KMS-11 (cell line): ENCODE measurements around the gene FADS2.

Source experiments
- H2AFZ ChIP-seq: fragments of 200-600 bp; sonication (generic); 2 replicates; pipeline ENCODE4 v1.6.1; 2016; ENCODE audit warnings: antibody characterized with exemption, mixed run types, low read depth
- H3K27ac ChIP-seq: fragments of 200-600 bp; sonication (generic); 2 replicates; pipeline ENCODE4 v1.6.1; 2016; ENCODE audit warnings: mild to moderate bottlenecking, mixed run types
- H3K27me3 ChIP-seq: fragments of 200-600 bp; sonication (generic); 2 replicates; pipeline ENCODE4 v1.6.1; 2017; ENCODE audit warnings: mild to moderate bottlenecking, low read depth, mixed run types, moderate library complexity; ENCODE audit not compliant: insufficient read depth
- H3K36me3 ChIP-seq: fragments of 200-600 bp; sonication (generic); 2 replicates; pipeline ENCODE4 v1.6.1; 2017; ENCODE audit warnings: mild to moderate bottlenecking, mixed run types; ENCODE audit not compliant: insufficient read depth
- H3K4me1 ChIP-seq: fragments of 200-600 bp; sonication (generic); 2 replicates; pipeline ENCODE4 v1.6.1; 2016; ENCODE audit warnings: mild to moderate bottlenecking, low read depth, mixed run types; ENCODE audit not compliant: poor library complexity, severe bottlenecking
- H3K4me2 ChIP-seq: fragments of 200-600 bp; sonication (generic); 2 replicates; pipeline ENCODE4 v1.7.0; 2016; ENCODE audit warnings: mild to moderate bottlenecking, mixed run types
- H3K4me3 ChIP-seq: fragments of 200-600 bp; sonication (generic); IDR thresholded peaks from 2 replicates; pipeline ENCODE4 v1.6.1; 2017; ENCODE audit warnings: low read depth, low read length, mixed read lengths; ENCODE audit not compliant: insufficient read depth
- H3K79me2 ChIP-seq: fragments of 200-600 bp; sonication (generic); 2 replicates; pipeline ENCODE4 v1.6.1; 2016; ENCODE audit warnings: low read depth, mixed run types; ENCODE audit not compliant: insufficient read depth
- H3K9ac ChIP-seq: fragments of 200-600 bp; sonication (generic); 2 replicates; pipeline ENCODE4 v1.6.1; 2016; ENCODE audit warnings: mild to moderate bottlenecking, mixed run types
- H4K20me1 ChIP-seq: fragments of 200-600 bp; sonication (generic); 2 replicates; pipeline ENCODE4 v1.6.1; 2016; ENCODE audit warnings: mild to moderate bottlenecking, mixed run types; ENCODE audit not compliant: insufficient read depth
- CTCF ChIP-seq: fragments of 200-600 bp; sonication (generic); conservative IDR thresholded peaks from 2 replicates; pipeline ENCODE4 v1.6.1; 2017; ENCODE audit warnings: low read depth, mild to moderate bottlenecking, antibody characterized with exemption, low read length, moderate library complexity, mixed read lengths

FADS2 gene

DNA sequence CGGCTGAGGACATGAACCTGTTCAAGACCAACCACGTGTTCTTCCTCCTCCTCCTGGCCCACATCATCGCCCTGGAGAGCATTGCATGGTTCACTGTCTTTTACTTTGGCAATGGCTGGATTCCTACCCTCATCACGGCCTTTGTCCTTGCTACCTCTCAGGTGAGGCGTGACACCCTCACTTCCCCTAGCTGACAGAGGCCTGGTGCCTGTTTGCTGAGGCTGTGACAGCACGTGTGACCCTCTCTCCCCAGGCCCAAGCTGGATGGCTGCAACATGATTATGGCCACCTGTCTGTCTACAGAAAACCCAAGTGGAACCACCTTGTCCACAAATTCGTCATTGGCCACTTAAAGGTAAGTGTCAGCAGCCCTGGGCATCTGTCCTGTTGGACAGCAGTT lies 12.3 kb downstream of the FADS2 start:
- Histone ChIP-seq H3K79me2 (no peaks in the 10 kb centered on the region), H3K9ac (no peak overlapping the region), H3K27me3 (no peaks in the 10 kb centered on the region), H2AFZ (no peak overlapping the region), H4K20me1 (no peaks in the 10 kb centered on the region), H3K4me3 (no peak overlapping the region), H3K27ac (no peak overlapping the region), H3K4me1 (no peaks in the 10 kb centered on the region), H3K4me2 (no peak overlapping the region), H3K36me3 (no peaks in the 10 kb centered on the region)
- TF ChIP-seq CTCF, result no peak

DNA sequence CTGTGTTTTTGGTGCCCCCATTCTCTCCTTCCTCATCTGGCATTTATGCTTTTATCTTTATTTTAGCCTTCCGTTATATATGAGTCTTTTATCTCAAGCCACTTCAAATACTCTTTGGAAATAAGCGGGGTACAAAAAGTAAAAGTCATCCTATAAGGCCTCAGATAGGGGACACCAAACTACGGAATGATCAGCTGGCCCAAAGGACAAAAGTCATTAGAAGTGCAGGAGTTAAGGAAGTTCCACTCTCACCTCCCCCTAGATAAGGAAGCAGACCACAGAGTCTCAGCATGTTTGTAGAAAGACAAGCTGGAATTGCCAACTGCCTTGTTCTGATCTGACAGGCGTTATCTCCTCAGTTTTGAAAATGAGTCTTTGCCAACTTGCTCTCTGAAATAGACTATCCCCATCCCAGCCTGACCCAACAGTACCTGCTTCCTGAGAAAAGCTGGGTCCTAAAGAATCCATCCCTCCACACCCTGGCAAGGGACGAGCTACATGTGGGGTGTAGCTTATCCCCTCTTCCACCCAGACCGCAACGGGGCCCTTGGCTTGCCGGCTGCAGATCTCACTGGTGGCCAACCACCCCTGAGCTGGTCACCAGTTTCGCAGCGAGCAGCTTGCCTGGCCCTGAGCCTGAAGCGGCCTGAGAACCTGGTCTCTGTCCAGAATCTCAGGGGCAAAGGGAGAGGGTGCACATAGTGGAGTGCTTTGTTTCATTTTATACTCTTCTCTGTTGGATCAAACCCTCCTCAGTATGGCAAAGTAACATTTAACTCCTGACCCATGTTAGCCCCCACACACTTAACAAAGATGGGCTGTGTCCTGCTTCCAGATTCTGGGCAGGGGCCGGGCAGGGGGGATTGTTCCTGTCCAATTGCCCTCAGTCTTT lies 13.8 kb downstream of the FADS2 start:
- no peak overlapping the region for H2AFZ ChIP-seq
- H3K4me3 ChIP-seq, result no peak overlapping the region
- no peaks in the 10 kb centered on the region for H3K4me1 ChIP-seq
- no peak overlapping the region for H3K4me2 ChIP-seq
- H3K36me3 ChIP-seq, result no peaks in the 10 kb centered on the region
- H3K79me2 ChIP-seq, result no peaks in the 10 kb centered on the region
- no peak for TF ChIP-seq CTCF
- H3K9ac ChIP-seq, result no peak overlapping the region
- no peak overlapping the region for H3K27ac ChIP-seq
- no peaks in the 10 kb centered on the region for H3K27me3 ChIP-seq
- H4K20me1 ChIP-seq, result no peaks in the 10 kb centered on the region

- no peak overlapping the region for H3K4me2 ChIP-seq
- H3K4me3 ChIP-seq, result no peak overlapping the region
- no peak overlapping the region for H3K9ac ChIP-seq
- H3K4me1 ChIP-seq, result no peaks in the 10 kb centered on the region
- no peaks in the 10 kb centered on the region for H3K36me3 ChIP-seq
- H3K27ac ChIP-seq, result no peak overlapping the region
- no peaks in the 10 kb centered on the region for H4K20me1 ChIP-seq
- no peak for TF ChIP-seq CTCF
- H3K27me3 ChIP-seq, result no peaks in the 10 kb centered on the region
- H2AFZ ChIP-seq, result no peak overlapping the region
- H3K79me2 ChIP-seq, result no peaks in the 10 kb centered on the region
Observed at GRCh38 chr11:61842528-61842820, 14.4 kb downstream of the FADS2 start.

DNA sequence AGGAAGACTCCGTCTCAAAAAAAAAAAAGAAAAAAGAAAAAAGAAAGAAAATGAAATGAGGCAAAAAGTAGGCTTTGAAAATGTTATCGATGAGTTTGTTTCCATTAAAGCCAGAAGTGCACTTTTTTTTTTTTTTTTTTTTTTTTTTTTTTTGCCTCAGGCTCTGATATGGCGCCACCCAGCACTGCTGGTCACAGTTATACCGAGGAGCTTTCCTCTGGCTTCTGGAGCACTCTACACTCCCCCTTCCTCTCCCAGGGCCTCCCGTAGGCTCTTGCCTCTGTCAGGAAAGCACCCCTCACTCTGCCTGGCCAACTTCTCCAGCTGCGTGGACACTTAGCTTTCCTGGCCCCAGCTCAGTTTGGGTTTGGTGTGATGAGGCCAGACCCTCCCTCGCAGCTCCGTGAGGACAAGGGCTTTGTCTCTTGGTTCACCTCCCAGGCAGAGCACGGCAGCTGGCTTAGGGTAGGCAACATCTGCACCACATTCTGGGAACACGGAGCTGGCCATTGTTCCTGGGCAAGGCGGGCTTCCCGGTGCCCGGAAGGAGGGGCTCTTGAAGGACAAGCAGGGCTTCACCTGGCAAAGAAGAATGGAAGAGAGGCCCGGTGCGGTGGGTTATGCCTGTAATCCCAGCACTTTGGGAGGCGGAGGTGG lies 16.9 kb downstream of the FADS2 start:
- no peak overlapping the region for H3K4me2 ChIP-seq
- no peak overlapping the region for H3K9ac ChIP-seq
- no peak for TF ChIP-seq CTCF
- H3K27ac ChIP-seq, result no peak overlapping the region
- H3K4me1 ChIP-seq, result no peaks in the 10 kb centered on the region
- no peak overlapping the region for H3K4me3 ChIP-seq
- no peak overlapping the region for H2AFZ ChIP-seq
- H4K20me1 ChIP-seq, result no peaks in the 10 kb centered on the region
- H3K36me3 ChIP-seq, result no peaks in the 10 kb centered on the region
- no peaks in the 10 kb centered on the region for H3K27me3 ChIP-seq
- H3K79me2 ChIP-seq, result no peaks in the 10 kb centered on the region
